ENCODE data around the gene RRAGB. TPM values are rescaled to one million over a fixed set of nuclear protein-coding genes. Genes with fewer than 3 reads are reported as not detected.
"Not testable (repeated sequence)": the region's sequence is repeated elsewhere in the genome, so short reads cannot be mapped to it uniquely, and the experiment has no call there.

The RRAGB gene
- 77.0 TPM for total RNA-seq

GRCh38 chrX:55717521-55718497 lies at the start of gene RRAGB:
Gene RRAGB (plus strand): TSS chrX:55717749. CDS start chrX:55718328, 579 bp downstream.
- FAIRE-seq: no peak

GRCh38 chrX:55668084-55668483 lies 49.5 kb upstream of the RRAGB start:
- FAIRE-seq (no peak), DNase-seq (ENCODE audit: low spot score in 2 of 2) (no peak)

More at GRCh38 chrX:55717521-55718497, at the start of gene RRAGB:
- DNase-seq (ENCODE audit: low spot score in 2 of 2): peak; percentile 65 to 83

DNA sequence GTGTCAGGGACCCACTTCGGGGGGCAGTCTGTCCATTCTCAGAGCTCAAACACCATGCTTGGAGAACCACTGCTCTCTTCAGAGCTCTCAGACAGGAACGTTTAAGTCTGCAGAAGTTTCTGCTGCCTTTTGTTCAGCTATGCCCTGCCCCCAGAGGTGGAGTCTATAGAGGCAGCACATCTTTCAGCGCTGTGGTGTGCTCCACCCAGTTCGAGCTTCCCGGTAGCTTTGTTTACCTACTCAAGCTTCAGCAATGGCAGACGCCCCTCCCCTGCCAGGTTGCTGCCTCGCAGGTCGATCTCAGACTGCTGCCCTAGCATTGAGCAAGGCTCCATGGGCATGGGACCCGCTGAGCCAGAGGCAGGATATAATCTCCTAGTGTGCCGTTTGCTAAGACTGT lies 29.0 kb upstream of the RRAGB start:
- not testable (repeated sequence) for DNase-seq (ENCODE audit: low spot score in 2 of 2); FAIRE-seq

- FAIRE-seq (no peak), DNase-seq (ENCODE audit: low spot score in 2 of 2) (no peak)
These were observed 22.1 kb upstream of the RRAGB start for GRCh38 chrX:55695227-55696018.

GRCh38 chrX:55697381-55697780 lies 20.2 kb upstream of the RRAGB start:
- DNase-seq (ENCODE audit: low spot score in 2 of 2) (no peak), FAIRE-seq (no peak)

- DNase-seq (ENCODE audit: low spot score in 2 of 2) (no peak), FAIRE-seq (no peak)
These were observed 14.9 kb upstream of the RRAGB start for GRCh38 chrX:55702671-55703070.

GRCh38 chrX:55703436-55703835 lies 14.1 kb upstream of the RRAGB start:
- FAIRE-seq: not testable (repeated sequence)

GRCh38 chrX:55705066-55705465 lies 12.5 kb upstream of the RRAGB start:
- not testable (repeated sequence) for FAIRE-seq; DNase-seq (ENCODE audit: low spot score in 2 of 2)

More at GRCh38 chrX:55703436-55703835, 14.1 kb upstream of the RRAGB start:
- DNase-seq (ENCODE audit: low spot score in 2 of 2): not testable (repeated sequence)

DNA sequence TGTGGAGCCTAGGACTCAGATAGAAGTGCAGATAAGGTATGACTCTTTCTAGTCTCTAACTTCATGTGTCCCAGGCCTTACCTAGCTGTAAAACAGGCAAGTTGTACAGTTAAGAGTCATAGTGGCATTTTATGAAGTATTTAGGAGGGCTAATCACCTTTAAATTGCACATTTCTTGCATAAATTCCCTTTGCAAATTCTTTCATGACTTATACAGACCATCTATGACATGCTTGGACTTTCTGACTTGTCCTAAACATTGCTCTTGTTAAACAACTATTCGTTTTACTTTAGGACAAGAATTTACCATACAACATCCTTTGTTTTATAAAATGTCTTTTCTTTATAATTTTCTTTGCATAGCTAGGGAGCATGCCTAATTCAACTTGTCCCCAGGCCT lies 7.8 kb upstream of the RRAGB start:
- DNase-seq (ENCODE audit: low spot score in 2 of 2) (no peak), FAIRE-seq (no peak)

DNA sequence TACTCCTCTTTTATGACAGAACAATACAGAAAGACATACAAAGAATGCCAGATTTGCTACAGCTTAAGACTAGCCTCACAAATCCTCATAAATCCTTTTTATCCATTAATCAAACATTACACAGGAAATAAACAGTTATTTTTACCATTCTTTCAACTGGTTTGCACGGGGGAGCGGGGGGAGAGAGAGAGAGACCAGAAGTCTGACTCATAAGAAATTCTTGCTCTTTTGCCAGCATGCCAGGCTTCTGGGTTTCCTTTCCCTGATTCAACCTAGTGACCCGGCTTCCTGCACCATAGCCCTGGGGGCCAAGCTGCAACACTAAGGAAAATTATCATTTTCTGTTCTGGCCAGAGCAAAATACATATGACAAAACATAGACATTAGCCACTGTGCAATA lies 6.8 kb upstream of the RRAGB start:
- no peak for FAIRE-seq
- no peak for DNase-seq (ENCODE audit: low spot score in 2 of 2)

GRCh38 chrX:55713631-55714030 lies 3.9 kb upstream of the RRAGB start:
- no peak for DNase-seq (ENCODE audit: low spot score in 2 of 2)
- FAIRE-seq: no peak

GRCh38 chrX:55714161-55714560 lies 3.4 kb upstream of the RRAGB start:
- DNase-seq (ENCODE audit: low spot score in 2 of 2): no peak
- no peak for FAIRE-seq

GRCh38 chrX:55715847-55716246 lies 1.7 kb upstream of the RRAGB start:
- DNase-seq (ENCODE audit: low spot score in 2 of 2) (no peak), FAIRE-seq (no peak)

DNA sequence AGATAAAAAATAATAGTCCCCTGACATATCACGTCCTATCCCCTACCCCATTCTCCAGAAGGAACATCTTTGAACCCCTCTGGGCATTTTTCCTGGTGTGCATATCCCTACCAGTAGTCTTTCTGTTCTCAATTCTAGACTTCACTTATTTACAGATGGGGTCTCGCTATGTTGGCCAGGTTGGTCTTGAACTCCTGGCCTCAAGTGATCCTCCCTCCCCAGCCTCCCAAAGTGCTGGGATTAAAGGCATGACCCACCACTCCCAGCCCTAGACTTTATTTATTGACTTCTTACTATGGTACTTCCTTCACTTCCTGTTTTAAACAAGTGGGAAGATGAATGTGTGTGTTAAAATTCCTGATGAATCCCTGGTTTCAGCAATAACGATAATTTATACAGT lies 612 bp upstream of the RRAGB start:
- DNase-seq (ENCODE audit: low spot score in 2 of 2) (no peak), FAIRE-seq (no peak)

DNA sequence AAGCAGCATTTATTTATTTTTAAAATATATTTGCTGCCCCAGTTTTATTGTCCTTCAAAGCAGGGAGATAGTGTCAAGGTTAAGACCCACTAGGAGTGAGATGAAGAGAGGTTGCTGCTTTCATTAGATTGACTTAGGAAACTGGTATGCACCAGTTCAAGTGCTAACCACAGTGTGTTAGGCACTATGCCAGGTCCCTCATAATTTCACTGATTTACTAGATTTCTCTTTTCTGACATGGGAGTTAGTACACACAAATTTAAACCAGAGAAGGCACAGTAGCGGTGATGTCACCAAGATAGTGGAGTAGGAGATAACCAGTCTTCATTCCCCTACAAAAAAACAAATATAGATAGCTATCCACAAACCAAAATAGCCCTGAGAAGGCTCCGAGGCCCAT lies 14.3 kb downstream of the RRAGB start:
- no peak for FAIRE-seq
- DNase-seq (ENCODE audit: low spot score in 2 of 2): no peak

- FAIRE-seq (no peak), DNase-seq (ENCODE audit: low spot score in 2 of 2) (no peak)
These were observed 21.4 kb downstream of the RRAGB start for GRCh38 chrX:55738969-55739368.

DNA sequence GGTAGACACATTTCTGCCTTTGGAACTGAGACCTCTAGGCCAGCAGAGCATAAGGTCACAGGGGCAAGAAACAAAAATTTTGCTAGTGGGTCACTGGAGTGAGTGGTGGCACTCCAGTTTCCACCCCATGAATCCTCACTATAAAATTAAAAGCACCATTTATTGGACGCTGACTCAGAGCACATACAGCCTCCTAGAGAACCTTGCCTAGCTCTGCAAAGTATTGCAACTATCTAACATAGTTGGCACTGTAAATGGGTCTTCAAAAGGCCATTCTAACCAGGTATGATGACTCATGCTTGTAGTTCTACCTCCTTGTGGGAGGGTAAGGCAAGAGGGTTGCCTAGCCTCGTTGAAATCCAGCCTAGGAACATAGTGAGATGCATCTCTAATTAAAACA lies 25.1 kb downstream of the RRAGB start:
- DNase-seq (ENCODE audit: low spot score in 2 of 2) (no peak), FAIRE-seq (no peak)

DNA sequence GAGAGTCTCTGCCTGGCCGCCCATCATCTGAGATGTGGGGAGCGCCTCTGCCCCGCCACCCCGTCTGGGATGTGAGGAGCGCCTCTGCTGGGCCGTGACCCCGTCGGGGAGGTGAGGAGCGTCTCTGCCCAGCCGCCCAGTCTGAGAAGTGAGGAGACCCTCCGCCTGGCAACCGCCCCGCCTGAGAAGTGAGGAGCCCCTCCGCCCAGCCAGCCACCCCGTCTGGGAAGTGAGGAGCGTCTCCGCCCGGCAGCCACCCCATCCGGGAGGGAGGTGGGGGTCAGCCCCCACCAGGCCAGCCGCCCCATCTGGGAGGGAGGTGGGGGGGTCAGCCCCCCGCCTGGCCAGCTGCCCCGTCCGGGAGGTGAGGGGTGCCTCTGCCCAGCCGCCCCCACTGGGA lies 30.9 kb downstream of the RRAGB start:
- DNase-seq (ENCODE audit: low spot score in 2 of 2); FAIRE-seq: not testable (repeated sequence)

DNA sequence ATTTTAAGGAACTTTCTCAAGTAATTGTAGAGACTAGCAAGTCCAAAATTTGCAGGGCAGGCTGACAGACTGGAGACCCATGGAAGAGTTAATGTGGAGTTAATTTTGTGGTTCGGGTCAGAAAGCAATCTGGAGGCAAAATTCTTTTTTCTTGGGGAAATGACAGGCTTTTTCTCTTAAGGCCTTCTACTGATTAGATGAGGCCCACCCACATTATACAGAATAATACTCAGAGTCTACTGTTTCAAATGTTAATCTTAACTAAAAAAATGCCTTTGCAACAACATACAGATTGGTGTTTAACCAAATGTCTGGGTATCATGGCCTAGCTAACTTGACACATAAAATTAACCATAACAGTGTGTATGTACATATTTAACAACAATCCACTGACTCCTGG lies 32.7 kb downstream of the RRAGB start:
- FAIRE-seq: no peak
- no peak for DNase-seq (ENCODE audit: low spot score in 2 of 2)

- no peak for FAIRE-seq
- DNase-seq (ENCODE audit: low spot score in 2 of 2): no peak
These were observed 37.3 kb downstream of the RRAGB start for GRCh38 chrX:55754861-55755294.

DNA sequence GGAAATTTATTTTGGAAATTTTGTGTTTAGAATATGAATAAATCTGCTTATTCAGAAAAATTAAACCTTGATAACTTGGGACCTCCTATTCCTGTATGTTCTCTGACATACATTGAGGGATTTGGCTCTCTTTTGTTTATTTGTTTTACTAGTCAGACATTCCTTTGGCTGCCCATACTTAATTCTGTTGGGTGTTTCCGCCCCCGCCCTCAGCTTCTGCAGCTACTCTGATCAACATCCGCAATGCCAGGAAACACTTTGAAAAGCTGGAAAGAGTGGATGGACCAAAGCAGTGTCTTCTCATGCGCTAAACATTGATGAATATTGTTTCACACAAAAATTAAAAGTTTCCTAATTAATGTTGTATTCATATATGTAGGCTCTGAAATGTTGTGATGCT lies 40.5 kb downstream of the RRAGB start:
- FAIRE-seq: no peak
- DNase-seq (ENCODE audit: low spot score in 2 of 2): no peak

Data from frontal cortex (tissue), 4 donors.